ENCODE results near the gene PDHX. TPM values are rescaled to one million over a fixed set of nuclear protein-coding genes. Genes with fewer than 3 reads are reported as not detected.

PDHX gene
- total RNA-seq, 1 donor from 2014 or later, result 90.9 TPM

DNA sequence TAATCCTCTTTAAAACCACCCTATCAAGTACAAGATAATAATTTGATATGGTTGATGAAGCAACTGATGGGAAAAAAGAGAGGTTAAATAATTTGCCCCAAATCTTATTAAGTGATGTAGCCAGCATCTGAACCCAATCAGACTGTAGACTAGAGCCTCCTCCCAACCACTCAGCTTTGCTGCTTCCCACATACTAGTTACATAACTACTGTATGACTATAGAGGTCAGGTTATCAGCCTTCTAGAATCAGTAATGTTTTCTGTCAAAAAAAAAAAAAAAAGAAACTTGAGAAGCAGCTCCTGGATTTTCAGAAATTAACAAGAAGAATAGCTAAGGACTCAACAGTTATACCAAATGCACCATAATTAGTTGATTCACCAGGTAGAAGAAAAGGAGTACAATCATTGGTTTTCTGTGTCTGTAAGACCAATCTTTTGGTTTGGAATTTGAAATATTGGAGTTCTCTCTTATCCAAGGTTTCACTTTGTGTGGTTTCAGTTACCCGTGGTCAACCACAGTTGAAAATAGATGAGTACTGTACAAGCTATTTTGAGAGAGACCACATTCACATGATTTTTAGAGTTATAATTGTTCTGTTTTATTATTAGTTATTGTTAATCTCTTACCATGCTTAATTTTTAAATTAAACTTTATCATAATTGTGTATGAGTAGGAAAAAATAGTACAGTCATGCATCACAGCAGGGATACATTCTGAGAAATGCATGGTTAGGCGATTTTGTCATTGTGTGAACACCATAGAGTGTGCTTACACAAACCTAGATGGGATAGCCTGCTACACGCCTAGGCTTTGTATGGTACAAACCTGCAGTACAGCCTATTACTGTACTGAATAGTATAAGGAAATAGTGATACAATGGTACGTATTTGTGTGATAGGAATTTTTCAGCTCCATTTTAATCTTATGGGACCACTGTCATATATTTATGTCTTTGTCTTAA is 72.2 kb downstream of the PDHX start:
- peak; percentile 79 for DNase-seq (ENCODE audit: low read depth)

- no peak for DNase-seq (ENCODE audit: low read depth)
Measured at GRCh38 chr11:34990916-34991315, 74.5 kb downstream of the PDHX start.

DNA sequence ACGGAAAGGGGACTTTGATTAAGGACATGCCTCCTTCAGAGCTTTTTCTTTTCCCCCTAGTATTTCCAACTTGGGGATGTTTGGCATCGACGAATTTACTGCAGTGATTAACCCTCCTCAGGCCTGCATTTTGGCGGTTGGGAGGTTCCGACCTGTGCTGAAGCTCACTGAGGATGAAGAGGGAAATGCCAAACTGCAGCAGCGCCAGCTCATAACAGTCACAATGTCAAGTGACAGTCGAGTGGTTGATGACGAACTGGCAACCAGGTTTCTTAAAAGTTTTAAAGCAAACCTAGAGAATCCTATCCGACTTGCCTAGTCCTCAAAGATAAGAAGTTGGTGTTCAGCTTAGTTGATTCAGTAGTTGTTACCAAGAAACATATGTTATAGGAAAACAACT is 78.4 kb downstream of the PDHX start:
- no peak for DNase-seq (ENCODE audit: low read depth)

GRCh38 chr11:34996958-34997357 is 80.5 kb downstream of the PDHX start:
- no peak for DNase-seq (ENCODE audit: low read depth)

DNA sequence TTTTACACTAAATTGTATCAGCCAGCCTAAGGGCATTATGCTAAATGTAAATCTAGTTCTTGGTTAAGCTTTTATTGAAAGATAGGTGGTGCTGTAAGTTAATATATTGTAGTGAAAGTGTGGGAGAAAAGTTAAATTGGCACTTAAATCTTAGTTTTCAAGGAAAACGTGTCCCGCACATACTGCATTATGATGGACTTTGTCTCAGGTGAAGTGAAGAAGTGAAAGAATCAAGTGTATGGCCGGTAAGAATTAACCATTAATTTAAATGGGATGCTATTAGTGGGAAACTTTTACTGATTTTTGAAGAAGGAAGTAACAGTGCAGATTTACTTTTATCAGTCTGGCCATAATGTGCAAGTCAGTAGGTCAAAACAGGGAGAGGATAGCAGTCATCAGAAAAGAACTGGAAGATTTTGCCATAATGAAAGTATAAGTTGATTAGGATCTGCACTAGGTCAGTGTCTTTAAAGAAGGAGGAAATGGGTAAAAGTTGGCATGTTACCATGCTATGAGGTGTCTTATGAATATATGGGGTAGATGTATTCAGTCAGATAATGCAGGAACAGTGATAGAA is 81.6 kb downstream of the PDHX start:
- DNase-seq (ENCODE audit: low read depth), result peak; percentile 22

GRCh38 chr11:34999453-34999852 is 83.0 kb downstream of the PDHX start:
- DNase-seq (ENCODE audit: low read depth), result no peak

GRCh38 chr11:35003186-35003585 is 86.8 kb downstream of the PDHX start:
- no peak for DNase-seq (ENCODE audit: low read depth)

DNA sequence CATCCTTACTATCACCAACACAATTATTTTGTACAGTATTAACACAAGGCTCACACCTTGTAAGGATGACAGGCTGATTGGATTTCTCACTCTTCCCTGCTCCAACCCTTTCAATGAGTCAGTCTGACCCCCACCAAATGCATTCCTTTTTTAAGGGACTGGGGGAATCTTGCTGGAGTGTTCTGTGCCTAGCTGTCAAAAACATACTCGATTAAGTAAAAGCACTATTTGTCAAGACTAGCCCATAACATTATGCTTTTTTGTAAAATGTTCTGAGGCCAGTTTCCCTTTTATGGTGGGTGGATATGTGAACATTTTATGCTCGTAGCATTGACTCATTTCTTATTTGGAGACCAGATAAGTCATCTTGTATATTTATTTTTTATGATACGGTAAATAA is 87.2 kb downstream of the PDHX start:
- DNase-seq (ENCODE audit: low read depth), result no peak

GRCh38 chr11:35005141-35005780 is 88.8 kb downstream of the PDHX start:
- peak; percentile 69 for DNase-seq (ENCODE audit: low read depth)

DNA sequence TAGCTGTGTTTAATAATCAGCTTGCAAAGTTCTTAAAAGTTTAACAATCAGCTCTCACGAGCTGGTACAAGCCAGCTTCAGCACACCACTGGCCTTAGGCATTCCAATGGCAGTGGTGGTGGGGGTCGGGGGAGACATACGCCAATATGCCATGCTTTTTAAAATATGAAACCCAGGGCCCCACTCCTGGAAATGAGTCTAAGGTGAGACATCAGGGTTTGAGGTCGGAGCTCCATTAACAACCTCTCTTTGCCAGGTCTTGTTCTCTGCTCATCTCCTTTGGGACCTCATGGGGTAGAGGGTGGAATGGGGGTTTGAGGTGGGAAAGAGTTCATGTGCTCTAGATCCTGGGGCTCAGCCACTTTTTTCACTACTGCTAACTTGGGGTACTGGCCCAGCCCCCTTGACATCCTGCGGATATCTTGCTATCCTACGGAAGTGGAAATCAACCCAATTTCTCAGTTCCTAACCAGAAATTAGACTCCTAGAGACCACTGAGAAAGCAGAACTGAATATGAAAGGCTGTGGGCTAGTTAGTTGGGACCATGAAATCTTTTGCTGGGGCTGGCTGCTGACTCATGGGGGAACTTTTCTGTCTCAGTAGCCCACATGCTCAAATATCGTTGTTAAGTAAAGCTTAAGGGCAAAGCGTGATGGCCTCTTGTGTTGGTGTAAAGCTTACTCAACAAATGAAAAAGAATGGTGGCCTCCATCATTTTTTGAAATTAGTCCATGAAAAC is 90.1 kb downstream of the PDHX start:
- DNase-seq (ENCODE audit: low read depth), result peak; percentile 42

- DNase-seq (ENCODE audit: low read depth), result no peak
Measured at GRCh38 chr11:35007277-35007676, 90.9 kb downstream of the PDHX start.

DNA sequence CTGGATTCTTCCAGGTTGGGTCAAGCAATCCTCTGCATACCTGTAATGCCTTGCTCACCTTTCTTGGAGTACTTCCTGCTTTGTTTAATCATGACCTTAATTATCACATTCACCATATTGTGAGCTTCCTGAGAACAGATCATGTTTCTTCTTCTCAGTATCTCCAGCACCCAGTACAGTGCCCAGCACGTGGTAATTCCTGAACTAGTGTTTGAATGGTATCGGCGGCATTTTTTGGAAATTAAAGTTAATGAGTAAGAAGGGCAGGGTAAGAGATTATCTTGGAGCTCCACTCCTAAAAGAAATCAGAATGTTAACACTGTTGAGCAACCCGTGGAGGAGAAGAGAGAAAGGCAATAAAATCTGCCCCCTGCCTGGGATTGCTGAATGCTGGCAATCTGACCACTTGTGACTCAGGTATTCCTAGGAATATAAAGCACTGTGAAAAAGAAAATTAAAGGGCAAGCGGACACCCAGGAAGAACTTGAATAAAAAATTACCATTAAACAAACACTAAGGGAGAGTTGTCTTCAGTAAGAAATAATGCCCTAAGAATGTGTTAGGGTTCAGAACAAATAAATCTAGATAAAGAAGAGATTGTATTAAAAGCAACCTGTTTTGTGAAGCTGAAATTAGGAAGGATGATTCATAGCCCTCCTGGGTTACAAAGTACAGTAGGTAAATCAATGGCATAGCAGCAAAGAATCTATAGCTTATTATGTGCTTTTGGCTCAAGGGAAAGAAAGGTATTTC is 92.9 kb downstream of the PDHX start:
- peak; percentile 61 for DNase-seq (ENCODE audit: low read depth)

GRCh38 chr11:35009944-35010342 is 93.5 kb downstream of the PDHX start:
- DNase-seq (ENCODE audit: low read depth), result peak; percentile 86

GRCh38 chr11:35010654-35011053 is 94.2 kb downstream of the PDHX start:
- DNase-seq (ENCODE audit: low read depth), result no peak

DNA sequence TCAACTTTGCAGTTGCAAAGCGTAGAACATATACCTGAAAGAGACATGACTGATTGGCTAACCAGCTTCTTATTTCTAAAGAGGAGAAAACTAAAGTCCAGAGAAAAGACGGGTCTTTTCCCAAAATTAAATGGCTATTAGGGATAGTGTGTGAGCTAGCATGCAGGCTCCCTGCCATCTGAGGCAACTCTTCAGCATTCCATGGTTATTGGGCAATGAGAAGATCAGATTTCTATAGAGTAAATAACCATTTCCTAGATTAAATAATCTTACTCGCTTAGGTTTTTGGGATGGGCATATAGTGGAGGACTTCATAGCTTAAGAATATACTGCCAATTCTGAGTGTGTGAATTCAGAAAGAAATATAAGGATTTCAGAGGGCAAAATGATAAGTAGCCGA is 95.0 kb downstream of the PDHX start:
- DNase-seq (ENCODE audit: low read depth), result no peak

DNA sequence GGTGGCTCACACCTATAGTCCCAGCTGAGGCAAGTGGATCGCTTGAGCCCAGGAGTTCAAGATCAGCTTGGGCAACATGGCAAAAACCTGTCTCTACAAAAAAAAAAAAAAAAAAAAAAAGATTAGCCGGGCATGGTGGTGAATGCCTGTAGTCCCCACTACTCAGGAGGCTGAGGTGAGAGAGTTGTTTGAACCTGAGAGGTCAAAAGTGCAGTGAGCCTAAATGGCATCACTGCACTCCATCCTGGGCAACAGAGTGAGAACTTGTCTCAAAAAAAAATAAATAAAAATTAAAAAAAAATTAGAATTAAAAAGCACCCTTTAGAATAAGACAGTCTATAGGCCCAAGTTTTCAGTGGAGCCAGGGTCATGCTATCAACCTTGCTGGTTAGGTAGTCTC is 95.5 kb downstream of the PDHX start:
- DNase-seq (ENCODE audit: low read depth), result no peak

DNA sequence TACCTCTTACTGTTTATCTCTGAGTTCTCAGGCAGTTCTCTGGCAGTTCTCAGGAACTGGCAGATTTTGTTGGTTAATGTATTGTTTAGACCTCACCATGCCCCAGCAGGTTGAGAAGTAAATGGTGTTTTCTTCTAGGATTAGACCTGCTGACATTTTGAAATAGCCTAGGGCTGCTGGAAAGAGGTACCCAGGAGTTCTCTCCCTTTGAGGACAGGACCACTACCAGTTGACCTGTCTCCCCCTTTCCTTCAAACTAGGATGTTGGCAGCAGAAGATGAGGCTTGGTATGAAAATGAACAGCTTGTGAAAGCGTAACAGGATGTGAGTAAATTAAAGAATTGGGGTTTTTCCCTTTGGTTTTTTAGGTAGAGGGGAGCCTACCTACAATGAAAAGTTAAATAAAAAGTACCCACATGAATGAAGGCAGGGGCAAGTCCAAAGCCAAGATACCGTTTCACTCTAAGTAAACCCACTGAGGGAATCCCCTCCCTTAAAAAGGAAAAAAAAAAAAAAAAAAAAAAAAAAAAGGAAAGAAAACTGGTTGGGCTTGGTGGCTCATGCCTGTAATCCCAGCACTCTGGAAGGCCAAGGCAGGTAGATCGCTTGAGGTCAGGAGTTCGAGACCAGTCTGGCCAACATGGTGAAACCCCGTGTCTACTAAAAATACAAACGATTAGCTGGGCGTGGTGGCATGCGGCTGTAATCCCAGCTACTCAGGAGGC is 96.2 kb downstream of the PDHX start:
- DNase-seq (ENCODE audit: low read depth), result no peak

DNA sequence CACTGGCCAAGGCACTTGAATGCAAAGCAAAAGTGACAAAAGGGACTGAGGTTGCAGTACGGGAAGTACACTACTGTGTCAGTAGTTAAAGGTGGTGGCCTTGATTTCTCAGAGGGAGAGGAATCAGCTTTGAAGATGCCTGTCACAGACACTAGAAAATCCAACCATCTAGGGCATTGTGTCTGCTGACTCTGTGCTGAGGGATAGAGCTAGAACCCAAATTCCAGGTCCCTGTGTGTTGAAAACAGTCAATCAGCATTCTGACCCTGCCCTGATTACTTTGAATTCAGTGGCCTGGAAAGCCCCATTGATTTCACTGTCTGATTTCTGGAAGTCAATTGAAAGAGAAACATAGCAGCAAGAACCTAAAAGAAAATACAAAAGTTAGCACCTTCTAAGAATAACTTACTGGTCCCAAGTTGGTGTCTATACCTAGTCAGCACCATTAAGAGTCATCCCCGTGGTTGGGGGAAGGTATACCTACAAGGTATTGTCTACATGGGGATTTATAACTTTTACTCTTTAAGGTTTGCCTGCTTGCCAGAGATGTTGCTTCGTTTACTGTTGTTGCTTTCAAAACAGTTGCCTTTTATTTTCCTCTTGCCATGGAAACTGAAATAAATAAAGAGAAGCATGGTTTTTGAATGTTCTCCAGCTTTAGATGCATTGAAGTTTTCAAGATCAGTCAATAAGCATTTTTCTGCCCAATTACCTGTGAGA is 97.3 kb downstream of the PDHX start:
- DNase-seq (ENCODE audit: low read depth), result peak; percentile 50

- DNase-seq (ENCODE audit: low read depth), result peak; percentile 39
Measured at GRCh38 chr11:35014346-35014745, 97.9 kb downstream of the PDHX start.

All from myocyte (in vitro differentiated cells).